ENCODE measurements around the gene LRP11. TPM values are rescaled to one million over a fixed set of nuclear protein-coding genes. Genes with fewer than 3 reads are reported as not detected.
A peak's percentile ranks its signal among the peaks of the same experiment; 100 is the strongest.

Gene LRP11
- total and polyA plus RNA-seq, 2 of the 13 experiments (the other 11 are each of a cell fraction or from before 2014, with no cell fraction given), result 32.4 to 48.9 TPM

- TF ChIP-seq HMG20B (CRISPR knock-in tag; conservative IDR thresholded peaks at IDR 0.05) (0 out of 2 replicates have a peak, but pooled peaks have one; percentile 65), SNAPC5 (CRISPR knock-in tag; IDR thresholded peaks at IDR 0.05; ENCODE audit: borderline replicate concordance) (0 out of 2 replicates have a peak, but pooled peaks have one; percentile 26), JUND (CRISPR knock-in tag; IDR thresholded peaks at IDR 0.05) (peak; percentile 50; the same call in 1 of the 2 replicates), RAD21 (CRISPR knock-in tag; IDR thresholded peaks at IDR 0.05) (peak; percentile 39; the same call in 1 of the 2 replicates), ZNF792 (CRISPR knock-in tag; IDR thresholded peaks at IDR 0.05) (peak; percentile 95), ZNF619 (CRISPR knock-in tag; IDR thresholded peaks at IDR 0.05) (peak; percentile 40; the same call in 1 of the 2 replicates), SPEN (CRISPR knock-in tag; IDR thresholded peaks at IDR 0.05; ENCODE audit: low read depth) (0 out of 2 replicates have a peak, but pooled peaks have one; percentile 66), ZFP91 (CRISPR knock-in tag; IDR thresholded peaks at IDR 0.05; ENCODE audit: borderline replicate concordance) (peak; percentile 61), SIX4 (CRISPR knock-in tag; IDR thresholded peaks at IDR 0.05) (no peak), ZSCAN31 (CRISPR knock-in tag; IDR thresholded peaks at IDR 0.05; ENCODE audit: low read depth) (peak; percentile 52; the same call in 1 of the 2 replicates), ZFY (CRISPR knock-in tag; IDR thresholded peaks at IDR 0.05) (peak; percentile 78), ISL2 (CRISPR knock-in tag; IDR thresholded peaks at IDR 0.05) (peak; percentile 61), ZNF737 (CRISPR knock-in tag; IDR thresholded peaks at IDR 0.05; ENCODE audit: borderline replicate concordance) (no peak), RFX3 (CRISPR knock-in tag; IDR thresholded peaks at IDR 0.05) (0 out of 2 replicates have a peak, but pooled peaks have one; percentile 24), ASH2L (IDR thresholded peaks at IDR 0.05; ENCODE audit: insufficient read length, low read depth, low read length) (peak; percentile 76), HBP1 (CRISPR knock-in tag; IDR thresholded peaks at IDR 0.05; ENCODE audit: low read depth) (peak; percentile 58; the same call in 1 of the 2 replicates), TFDP1 (CRISPR knock-in tag; IDR thresholded peaks at IDR 0.05; ENCODE audit: borderline replicate concordance) (peak; percentile 41; the same call in 1 of the 2 replicates), STAT6 (CRISPR knock-in tag; IDR thresholded peaks at IDR 0.05; ENCODE audit: borderline replicate concordance) (peak; percentile 79; the same call in 1 of the 2 replicates), IKZF1 (IDR thresholded peaks at IDR 0.05) (no peak), HDAC2 (CRISPR knock-in tag; IDR thresholded peaks at IDR 0.05) (peak; percentile 96), ZFP62 (CRISPR knock-in tag; IDR thresholded peaks at IDR 0.05) (no peak), SKI (IDR thresholded peaks at IDR 0.05; ENCODE audit: partially characterized antibody) (peak; percentile 28), NAIF1 (CRISPR knock-in tag; IDR thresholded peaks at IDR 0.05; ENCODE audit: borderline replicate concordance) (0 out of 2 replicates have a peak, but pooled peaks have one; percentile 52)
Observed at GRCh38 chr6:149860834-149861602, 3.1 kb downstream of the LRP11 start (continued).
